Hepatocyte (in vitro differentiated cells): Measurements from ENCODE around the gene GRAMD1C.

Experiments used
- EZH2 ChIP-seq: fragments of 200-600 bp; sonication (generic); IDR thresholded peaks from 2 replicates; pipeline ENCODE4 v1.6.1; 2016; ENCODE audit warnings: antibody characterized with exemption, mild to moderate bottlenecking, borderline replicate concordance
- EZH2phosphoT487 ChIP-seq: fragments of 200-600 bp; sonication (generic); IDR thresholded peaks from one replicate; pipeline ENCODE4 v1.6.1; 2018; ENCODE audit warnings: antibody characterized with exemption, mild to moderate bottlenecking, low read depth, moderate library complexity; ENCODE audit not compliant: unreplicated experiment, severe bottlenecking
- TF ChIP-seq, protein P1 (sequence below): fragments of 200-600 bp; sonication (generic); IDR thresholded peaks from 2 replicates; pipeline ENCODE4 v1.5.1; 2016; ENCODE audit warnings: antibody characterized with exemption, mild to moderate bottlenecking; ENCODE audit not compliant: poor library complexity

DNA sequence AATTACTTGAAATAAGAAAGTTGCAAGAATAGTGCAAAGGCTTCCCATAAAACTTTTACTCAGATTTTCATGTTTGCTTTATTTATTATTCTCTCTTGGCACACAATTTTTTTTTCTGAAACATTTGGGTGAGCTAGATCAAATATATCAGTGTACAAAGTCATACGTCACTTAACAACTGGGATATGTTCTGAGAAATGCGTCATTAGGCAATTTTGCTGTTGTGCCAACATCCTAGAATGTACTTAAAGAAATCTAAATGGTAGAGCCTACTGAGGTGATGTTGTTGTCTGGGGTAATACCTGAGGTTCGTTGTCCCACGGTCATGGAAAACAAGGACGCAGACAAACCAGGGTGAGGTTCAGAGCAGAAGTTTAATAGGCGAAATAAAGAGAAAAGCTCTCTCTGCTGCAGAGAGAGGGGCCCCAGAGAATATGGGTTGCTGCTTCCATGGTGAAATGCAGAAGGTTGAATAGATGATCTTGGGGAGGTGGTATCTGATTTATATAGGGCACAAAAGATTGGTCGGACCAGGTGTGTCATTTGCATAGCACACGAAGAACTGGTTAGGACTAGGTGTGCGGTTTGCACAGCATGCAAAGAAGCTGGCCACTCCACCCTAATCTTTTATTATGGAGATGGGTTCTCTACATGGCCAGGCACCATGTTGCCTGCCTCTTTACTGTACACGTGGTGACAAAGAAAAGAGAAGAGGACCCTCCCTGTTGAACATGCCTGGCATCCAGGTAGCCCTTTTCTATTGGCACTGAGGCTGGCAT lies 8.8 kb upstream of the GRAMD1C start:
- TF ChIP-seq, protein P1, sequence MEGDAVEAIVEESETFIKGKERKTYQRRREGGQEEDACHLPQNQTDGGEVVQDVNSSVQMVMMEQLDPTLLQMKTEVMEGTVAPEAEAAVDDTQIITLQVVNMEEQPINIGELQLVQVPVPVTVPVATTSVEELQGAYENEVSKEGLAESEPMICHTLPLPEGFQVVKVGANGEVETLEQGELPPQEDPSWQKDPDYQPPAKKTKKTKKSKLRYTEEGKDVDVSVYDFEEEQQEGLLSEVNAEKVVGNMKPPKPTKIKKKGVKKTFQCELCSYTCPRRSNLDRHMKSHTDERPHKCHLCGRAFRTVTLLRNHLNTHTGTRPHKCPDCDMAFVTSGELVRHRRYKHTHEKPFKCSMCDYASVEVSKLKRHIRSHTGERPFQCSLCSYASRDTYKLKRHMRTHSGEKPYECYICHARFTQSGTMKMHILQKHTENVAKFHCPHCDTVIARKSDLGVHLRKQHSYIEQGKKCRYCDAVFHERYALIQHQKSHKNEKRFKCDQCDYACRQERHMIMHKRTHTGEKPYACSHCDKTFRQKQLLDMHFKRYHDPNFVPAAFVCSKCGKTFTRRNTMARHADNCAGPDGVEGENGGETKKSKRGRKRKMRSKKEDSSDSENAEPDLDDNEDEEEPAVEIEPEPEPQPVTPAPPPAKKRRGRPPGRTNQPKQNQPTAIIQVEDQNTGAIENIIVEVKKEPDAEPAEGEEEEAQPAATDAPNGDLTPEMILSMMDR: no peak
- TF ChIP-seq EZH2: no peak
- TF ChIP-seq EZH2phosphoT487: no peak
